H7 (cell line): Measurements from ENCODE around the gene ATMIN. TPM values are rescaled to one million over a fixed set of nuclear protein-coding genes. Genes with fewer than 3 reads are reported as not detected.
A peak's percentile ranks its signal among the peaks of the same experiment; 100 is the strongest.

Experiments used
- DNase-seq: peaks from one replicate; pipeline ENCODE4 v3.0.0; 2012
- H3K27me3 ChIP-seq: 2 replicates; pipeline ENCODE4 v1.6.0; 2011; ENCODE audit warnings: mild to moderate bottlenecking, low read length; ENCODE audit not compliant: control insufficient read depth, insufficient read depth
- H3K36me3 ChIP-seq: replicated peaks from 2 replicates; pipeline ENCODE4 v1.5.1; 2011; ENCODE audit warnings: low read length; ENCODE audit not compliant: control insufficient read depth, insufficient read depth
- H3K4me3 ChIP-seq: 2 replicates; pipeline ENCODE4 v1.5.1; 2011; ENCODE audit warnings: low read depth, mild to moderate bottlenecking, control low read depth, low read length, moderate library complexity; ENCODE audit not compliant: insufficient read depth
- total RNA-seq: library from RNA; depleted of rRNA; stranded (reverse); fragments of >200 nt; shearing (Covaris generic); gene quantifications from 2 replicates; pipeline ENCODE4 v1.2.3, GENCODE V29; 2014

ATMIN gene
- total RNA-seq, 1 experiment from 2014 or later = 54.8 TPM

DNA sequence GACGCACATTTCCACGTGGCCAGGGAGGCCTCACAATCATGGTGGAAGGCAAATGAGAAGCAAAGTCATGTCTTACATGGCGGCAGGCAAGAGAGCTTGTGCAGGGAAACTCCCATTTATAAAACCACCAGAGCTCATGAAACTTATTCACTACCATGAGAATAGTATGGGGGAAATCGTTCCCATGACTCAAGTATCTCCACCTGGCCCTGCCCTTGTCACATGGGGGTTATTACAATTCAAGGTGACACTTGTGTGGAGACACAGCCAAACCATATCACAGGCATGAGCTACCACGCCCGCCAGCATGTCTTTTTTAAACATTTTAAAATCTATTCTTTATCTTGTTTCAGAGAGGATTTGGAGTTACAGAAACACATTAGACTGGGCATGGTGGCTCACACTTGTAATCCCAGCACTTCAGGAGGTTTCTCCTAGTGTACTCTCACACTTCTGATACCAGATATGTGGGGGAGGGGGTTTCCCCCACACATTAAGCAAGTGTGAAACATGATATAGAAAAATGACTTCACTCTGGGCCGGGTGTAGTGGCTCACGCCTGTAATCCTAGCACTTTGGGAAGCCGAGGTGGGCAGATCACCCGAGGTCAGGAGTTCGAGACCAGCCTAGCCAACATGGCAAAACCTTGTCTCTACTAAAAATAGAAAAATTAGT lies 5.6 kb upstream of the ATMIN start:
- Histone ChIP-seq H3K27me3 (no peaks in the 10 kb centered on the region), H3K36me3 (peaks cover 14% of the 10 kb centered on the region), H3K4me3 (no peak overlapping the region)
- DNase-seq = no peak

DNA sequence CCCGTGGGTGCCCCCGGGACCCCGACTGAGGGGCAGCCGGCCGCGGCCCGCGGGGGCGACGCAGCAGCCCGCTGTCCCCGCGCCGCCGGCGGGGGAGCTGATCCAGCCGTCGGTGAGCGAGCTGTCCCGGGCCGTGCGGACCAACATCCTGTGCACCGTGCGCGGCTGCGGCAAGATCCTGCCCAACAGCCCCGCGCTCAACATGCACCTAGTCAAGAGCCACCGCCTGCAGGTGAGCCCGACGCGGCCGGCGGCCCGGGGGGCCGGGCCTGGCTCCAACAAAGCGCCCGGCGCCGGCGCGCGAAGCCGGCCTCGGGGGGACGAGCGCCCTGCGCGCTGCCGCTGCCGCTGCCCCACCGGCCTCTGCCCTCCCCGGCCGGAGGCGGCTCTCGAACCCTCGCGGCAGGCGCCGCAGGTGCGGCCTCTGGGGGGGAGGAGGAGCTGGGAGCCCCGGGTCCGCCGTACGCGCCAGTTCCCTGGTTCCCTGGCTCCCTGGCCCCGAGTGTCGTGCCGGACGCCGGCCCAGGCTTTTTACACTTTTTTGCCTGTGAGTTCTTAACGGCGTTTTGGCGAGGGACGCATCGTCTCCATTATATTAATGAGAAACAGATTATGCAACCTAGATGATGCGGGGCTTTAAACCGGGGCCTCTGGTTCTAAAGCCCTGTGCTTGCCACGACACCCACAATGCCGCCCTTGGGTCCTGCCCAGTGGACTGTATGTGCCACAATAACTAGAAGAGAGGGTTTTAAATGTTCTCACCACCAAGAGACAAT lies 521 bp downstream of the ATMIN start:
- peak; percentile 83 for DNase-seq
- Histone ChIP-seq H3K36me3 (no peaks in the 10 kb centered on the region; the same call in 1 of the 2 replicates), H3K4me3 (peak overlapping the region; percentile 80)

DNA sequence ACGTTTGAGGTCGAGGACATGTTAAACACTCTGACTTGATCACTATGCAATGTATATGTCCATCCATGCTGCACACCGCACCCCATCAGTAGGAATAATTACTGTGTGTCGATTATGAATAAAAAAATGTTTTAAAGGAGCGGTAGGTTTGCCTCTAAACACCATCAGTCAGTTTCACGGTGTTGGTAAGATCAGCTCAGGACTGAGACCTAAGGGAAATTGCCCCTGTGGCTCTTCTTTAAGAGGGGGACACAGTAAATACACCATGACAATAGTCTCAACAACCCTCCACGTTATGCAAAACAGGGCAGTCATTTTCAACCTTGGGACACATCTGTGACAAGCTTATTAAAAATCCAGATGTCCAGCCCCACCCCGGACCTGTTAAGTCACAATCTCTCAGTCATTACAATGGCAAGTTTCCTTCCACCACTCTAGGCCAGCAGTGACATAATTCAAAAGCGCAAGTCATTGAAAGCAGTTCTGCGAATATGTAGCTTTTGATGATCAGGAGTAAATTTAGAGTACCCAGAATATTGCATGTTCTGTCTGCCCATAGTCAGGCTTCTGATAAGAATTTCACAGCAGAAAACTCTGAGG lies 1.2 kb downstream of the ATMIN start:
- Histone ChIP-seq H3K36me3 (peaks cover 5% of the 10 kb centered on the region; the same call in 1 of the 2 replicates), H3K4me3 (peak overlapping the region; percentile 80), H3K27me3 (no peaks in the 10 kb centered on the region)
- DNase-seq = no peak

More for the DNA sequence above, 521 bp downstream of the ATMIN start:
- no peaks in the 10 kb centered on the region for H3K27me3 ChIP-seq

DNA sequence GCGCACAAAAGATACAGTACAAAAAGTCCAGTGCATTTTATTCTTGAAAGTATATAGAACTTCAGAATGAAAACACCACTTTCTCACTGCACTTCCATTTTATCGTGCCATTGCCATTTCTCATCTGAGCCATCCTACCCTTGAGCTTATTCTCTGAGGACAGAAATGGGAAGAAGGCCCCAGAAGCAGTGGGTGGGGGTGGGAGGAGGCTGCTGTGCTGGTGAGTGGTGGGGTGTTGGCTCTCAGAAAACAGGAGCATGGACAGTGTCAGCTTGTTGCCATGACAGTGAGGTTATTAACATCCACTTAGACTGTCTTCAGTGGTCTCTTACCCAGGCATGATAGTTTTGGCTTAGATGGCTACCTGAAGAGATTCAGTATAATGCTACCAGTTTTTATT lies 4.5 kb downstream of the ATMIN start:
- DNase-seq = no peak
- H3K27me3 ChIP-seq = no peaks in the 10 kb centered on the region
- no peak overlapping the region for H3K4me3 ChIP-seq
- peaks cover 22% of the 10 kb centered on the region for H3K36me3 ChIP-seq

DNA sequence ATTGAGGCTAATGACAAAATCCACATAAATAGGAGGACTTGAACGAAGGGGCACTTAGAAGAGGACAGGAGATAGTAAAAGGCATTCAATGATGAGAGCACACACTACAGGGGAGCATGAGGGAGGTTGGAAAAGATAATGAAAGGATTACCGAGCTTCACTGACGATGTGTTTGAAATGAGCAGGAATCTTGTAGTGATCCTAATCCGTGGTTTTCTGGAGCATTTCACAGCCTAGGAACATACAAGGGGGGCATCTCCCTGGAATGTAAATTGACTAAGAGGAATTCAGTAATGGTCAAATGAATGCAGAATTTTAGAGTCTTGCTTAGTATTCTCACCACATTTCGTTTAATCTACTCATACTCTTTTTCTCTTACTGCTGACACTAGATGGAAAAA lies 5.2 kb downstream of the ATMIN start:
- DNase-seq = no peak
- no peaks in the 10 kb centered on the region for H3K27me3 ChIP-seq
- H3K4me3 ChIP-seq = no peak overlapping the region
- H3K36me3 ChIP-seq = peaks cover 22% of the 10 kb centered on the region

DNA sequence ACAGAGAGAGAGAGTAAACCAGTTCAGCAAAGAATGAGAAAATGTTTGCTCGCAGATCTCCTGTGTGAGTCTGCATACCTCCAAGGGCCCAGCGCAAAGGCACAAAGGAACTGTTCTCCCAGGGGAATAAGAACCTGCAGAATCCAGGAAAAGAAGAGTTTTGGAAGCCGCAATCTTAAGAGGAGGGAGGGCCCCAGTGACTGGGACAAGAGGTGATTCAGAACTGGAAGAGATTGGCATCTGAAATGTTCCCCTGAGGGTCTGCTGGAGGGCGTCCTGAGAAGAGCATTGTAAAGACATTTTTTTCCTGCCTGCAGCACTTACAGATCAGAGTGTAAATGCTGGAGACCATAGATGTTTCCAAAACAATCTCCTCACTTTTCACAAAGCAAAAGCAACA lies 6.1 kb downstream of the ATMIN start:
- Histone ChIP-seq H3K27me3 (no peaks in the 10 kb centered on the region), H3K36me3 (peaks cover 22% of the 10 kb centered on the region), H3K4me3 (no peak overlapping the region)
- no peak for DNase-seq

DNA sequence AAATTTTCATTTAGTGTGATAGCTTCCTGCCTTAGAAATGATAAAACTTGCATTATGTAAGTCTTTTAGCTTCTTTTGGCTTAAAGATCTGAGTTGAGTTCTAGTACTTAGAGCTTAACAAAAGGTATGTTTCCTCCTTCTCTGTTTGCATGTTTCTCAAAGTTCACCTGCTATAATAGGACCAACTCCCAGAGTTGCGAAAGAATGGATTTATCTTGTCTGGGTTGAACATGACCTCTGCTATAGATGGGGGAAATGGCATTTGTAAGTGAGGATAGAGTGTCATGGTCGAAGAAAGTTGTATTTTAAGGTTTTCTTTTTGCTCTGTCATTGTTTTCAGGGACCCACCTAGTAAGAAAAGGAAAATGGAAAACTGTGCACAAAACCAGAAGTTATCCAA lies 7.2 kb downstream of the ATMIN start:
- no peak for DNase-seq
- no peaks in the 10 kb centered on the region for H3K27me3 ChIP-seq
- H3K36me3 ChIP-seq = peaks cover 22% of the 10 kb centered on the region
- H3K4me3 ChIP-seq = no peak overlapping the region

DNA sequence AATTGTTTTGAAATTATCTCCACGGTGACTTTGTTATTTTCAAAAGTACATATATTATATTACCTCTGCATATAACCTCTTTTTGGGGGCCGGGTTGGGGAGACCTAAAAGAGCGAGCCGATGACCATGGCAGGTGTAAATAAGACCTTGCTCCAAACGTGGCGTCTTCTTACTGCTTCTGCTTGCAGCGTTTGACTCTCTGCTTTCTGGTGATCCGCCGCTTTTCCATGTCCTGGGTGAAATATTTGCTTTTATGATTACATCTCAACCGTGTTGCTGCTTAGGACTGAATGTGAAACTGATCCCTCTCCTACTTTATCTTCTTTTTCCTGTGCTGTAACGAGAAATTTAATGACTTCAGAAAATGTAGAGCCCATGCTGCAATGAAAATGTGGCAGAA lies 18.1 kb downstream of the ATMIN start:
- no peak overlapping the region for H3K4me3 ChIP-seq
- no peaks in the 10 kb centered on the region for H3K27me3 ChIP-seq
- no peaks in the 10 kb centered on the region for H3K36me3 ChIP-seq
- no peak for DNase-seq

DNA sequence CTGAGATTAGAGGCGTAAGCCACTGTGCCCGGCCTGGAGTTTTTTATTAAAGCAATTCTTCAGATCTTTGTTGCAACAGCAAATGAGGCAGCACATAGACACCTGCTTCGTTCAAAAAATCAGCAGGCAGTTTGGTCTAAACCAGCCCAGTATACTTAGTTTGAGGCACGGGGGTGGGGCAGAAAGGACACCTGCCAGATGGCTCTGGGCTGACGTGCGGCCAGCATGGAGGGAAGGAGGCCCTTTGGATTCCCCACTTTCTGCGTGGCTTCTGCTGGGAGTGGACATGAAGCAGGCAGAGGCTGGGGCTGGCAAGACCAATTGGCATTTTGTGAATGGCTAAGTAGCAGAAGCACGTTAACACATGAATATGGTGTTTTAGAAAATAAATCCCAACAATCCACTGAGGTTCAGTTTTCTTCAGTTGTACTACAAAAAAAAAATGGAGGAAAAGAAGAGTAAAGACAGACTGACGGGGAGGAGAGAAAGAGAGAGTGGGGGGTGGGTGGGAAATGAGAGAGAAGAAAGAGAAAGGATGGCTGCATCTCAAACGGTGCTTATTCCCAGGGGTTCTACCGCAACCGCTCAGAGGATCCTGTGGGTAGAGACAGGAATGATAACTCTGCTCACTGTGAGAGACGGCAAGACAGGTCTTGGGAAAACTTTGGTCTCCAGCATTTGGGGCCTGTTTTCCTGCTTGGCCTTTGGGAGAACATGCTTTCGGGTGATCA lies 25.1 kb downstream of the ATMIN start:
- H3K4me3 ChIP-seq = no peak overlapping the region
- no peaks in the 10 kb centered on the region for H3K27me3 ChIP-seq
- no peaks in the 10 kb centered on the region for H3K36me3 ChIP-seq
- DNase-seq = peak; percentile 24

DNA sequence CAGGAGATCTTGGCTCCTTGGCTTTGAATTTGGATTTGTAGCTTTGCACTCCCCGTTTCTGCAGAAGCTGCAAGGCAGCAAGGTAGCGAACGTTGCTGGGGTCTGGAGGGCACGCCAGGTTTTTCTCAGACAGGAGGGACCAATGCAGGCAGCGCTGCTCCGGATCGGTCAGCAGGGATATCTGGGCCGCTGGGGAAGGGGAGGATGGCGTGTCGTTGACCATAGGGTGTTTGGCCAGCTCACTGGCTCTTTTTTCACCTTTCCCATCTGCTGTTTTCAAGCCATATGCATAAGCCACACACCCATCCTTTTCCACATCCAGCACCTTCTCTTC lies 25.6 kb downstream of the ATMIN start:
- no peaks in the 10 kb centered on the region for H3K36me3 ChIP-seq
- no peaks in the 10 kb centered on the region for H3K27me3 ChIP-seq
- DNase-seq = peak; percentile 15
- H3K4me3 ChIP-seq = no peak overlapping the region

DNA sequence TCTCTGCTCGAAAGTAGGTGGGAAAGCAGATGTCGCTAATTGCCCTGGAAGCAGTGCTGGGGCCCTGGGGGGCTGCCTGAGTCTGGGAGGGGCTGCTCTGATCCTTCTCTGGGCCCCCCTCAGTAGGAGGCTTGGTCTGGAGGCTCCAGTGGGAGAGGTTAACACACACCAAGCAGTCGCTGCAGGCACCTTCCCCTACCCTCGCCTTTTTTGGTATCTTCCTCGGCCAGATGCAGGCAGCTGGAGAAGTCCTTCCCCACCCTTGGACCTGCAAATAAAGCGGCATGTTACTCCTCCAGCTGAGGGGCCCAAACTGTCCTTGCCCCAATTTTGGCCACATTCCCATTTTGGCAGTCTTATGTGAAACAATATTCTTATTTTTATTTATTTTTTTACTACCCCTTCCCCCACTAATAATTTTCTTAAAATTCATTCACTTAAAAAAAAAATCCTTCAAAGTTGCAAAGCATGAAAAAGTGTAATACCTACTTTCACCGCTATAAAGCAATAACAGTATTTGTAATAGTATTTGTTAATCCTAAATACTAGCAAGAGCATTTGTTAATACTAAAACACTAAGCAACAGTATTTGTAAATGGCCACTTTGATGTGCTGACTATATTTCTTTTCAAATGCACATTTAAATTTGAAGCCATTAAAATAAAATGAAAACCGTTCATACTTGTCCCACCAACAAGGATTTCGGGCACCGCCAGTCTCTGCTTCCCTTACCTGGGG lies 26.4 kb downstream of the ATMIN start:
- Histone ChIP-seq H3K4me3 (no peak overlapping the region), H3K27me3 (no peaks in the 10 kb centered on the region), H3K36me3 (no peaks in the 10 kb centered on the region)
- no peak for DNase-seq

DNA sequence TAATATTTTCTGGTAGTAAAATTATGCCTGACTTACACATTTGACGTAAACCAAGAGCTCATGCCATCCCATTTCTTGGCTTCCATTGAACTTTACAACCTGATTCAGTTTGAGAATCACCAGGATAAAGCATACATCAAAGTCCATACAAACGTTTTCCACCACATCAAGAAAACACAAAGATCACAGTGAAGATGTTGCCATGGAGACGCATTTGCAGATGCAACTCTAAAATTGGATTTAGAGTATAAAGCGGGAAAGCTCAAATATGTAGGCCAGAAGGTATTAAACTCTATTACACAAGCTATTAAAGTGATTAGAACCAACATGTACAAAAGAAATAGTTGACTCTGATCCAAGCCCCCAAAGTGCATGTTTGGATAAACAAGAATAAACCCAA lies 31.0 kb downstream of the ATMIN start:
- Histone ChIP-seq H3K4me3 (no peak overlapping the region), H3K27me3 (no peaks in the 10 kb centered on the region), H3K36me3 (no peaks in the 10 kb centered on the region)
- DNase-seq = no peak

DNA sequence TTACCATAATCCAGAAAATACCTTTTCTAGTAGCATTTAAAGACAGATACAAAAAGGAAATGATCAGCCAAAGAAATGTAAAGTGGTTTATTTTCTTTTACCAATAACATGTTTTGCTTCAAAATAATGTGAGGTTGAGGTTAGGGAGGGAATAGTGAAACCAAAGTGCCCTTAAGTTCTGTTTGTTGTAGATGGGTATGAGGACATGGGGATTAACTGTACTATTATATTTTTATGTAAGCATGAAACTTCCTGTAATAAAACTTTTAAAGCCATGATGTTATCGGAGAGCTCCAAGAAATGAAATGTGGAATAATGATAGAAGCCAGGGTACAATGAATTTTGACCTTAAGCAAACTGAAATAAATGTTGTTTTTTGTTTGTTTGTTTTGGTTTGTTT lies 31.5 kb downstream of the ATMIN start:
- no peak for DNase-seq
- H3K36me3 ChIP-seq = no peaks in the 10 kb centered on the region
- no peak overlapping the region for H3K4me3 ChIP-seq
- H3K27me3 ChIP-seq = no peaks in the 10 kb centered on the region

DNA sequence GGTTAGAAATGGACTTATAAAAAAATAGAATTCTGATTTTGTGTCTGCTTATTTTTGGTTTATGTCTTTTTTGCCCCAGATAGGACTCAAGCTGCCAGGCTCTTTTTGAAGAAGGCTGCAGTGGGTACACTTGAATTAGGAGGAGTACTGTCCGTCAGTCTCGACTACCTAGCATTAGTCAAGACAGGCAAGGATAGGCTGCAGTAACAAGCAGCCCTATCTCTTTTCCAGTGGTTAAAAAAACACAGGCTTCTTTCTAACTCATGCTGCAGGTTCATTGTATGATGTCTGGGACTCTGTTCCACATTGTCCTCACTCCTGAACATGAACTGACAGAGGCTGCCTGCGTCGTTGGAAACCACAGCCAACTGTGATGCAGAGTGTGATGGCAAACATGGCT lies 33.4 kb downstream of the ATMIN start:
- Histone ChIP-seq H3K36me3 (no peaks in the 10 kb centered on the region), H3K4me3 (no peak overlapping the region), H3K27me3 (no peaks in the 10 kb centered on the region)
- no peak for DNase-seq
